Measurements from ENCODE around the gene FBXW4.

DNA sequence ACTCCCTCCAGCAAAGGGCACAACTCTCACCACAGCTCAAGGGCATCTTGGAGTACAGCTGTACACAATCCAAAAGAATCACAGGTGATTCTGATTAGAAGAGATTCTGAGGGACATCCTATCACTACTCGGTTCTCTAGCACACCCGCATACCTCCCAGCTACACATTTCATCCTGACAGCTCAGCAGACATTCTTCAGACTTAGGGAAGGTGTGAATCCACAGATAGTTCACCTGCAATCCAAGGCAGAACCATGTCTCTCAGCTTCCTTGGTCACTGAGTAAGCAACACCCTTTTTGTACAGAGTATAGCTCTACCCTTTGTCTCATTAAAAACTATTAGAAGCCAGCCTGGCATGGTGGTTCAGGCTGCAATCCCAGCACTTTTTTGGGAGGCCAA, 26.8 kb upstream of the FBXW4 start:
- TF ChIP-seq, protein P1, sequence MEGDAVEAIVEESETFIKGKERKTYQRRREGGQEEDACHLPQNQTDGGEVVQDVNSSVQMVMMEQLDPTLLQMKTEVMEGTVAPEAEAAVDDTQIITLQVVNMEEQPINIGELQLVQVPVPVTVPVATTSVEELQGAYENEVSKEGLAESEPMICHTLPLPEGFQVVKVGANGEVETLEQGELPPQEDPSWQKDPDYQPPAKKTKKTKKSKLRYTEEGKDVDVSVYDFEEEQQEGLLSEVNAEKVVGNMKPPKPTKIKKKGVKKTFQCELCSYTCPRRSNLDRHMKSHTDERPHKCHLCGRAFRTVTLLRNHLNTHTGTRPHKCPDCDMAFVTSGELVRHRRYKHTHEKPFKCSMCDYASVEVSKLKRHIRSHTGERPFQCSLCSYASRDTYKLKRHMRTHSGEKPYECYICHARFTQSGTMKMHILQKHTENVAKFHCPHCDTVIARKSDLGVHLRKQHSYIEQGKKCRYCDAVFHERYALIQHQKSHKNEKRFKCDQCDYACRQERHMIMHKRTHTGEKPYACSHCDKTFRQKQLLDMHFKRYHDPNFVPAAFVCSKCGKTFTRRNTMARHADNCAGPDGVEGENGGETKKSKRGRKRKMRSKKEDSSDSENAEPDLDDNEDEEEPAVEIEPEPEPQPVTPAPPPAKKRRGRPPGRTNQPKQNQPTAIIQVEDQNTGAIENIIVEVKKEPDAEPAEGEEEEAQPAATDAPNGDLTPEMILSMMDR (IDR thresholded peaks at IDR 0.05; ENCODE audit: insufficient read depth, low read depth, low read length) = no peak
- no peak for TF ChIP-seq EZH2 (IDR thresholded peaks at IDR 0.05; ENCODE audit: insufficient read depth, low read length)

Data from astrocyte (in vitro differentiated cells and primary cell).